Activated CD8-positive, alpha-beta memory T cell treated with anti-CD3 and anti-CD28 coated beads for 48 hours (primary cell): Measurements from ENCODE around the gene HOXA10.

Experiments
- DNase-seq, 3 experiments: peaks; one replicate each; pipeline ENCODE4 v3.0.0-alpha.2; 2020; ENCODE audit warnings: low read depth in 2 of 3, low spot score in 2 of 3

The HOXA10 gene

DNA sequence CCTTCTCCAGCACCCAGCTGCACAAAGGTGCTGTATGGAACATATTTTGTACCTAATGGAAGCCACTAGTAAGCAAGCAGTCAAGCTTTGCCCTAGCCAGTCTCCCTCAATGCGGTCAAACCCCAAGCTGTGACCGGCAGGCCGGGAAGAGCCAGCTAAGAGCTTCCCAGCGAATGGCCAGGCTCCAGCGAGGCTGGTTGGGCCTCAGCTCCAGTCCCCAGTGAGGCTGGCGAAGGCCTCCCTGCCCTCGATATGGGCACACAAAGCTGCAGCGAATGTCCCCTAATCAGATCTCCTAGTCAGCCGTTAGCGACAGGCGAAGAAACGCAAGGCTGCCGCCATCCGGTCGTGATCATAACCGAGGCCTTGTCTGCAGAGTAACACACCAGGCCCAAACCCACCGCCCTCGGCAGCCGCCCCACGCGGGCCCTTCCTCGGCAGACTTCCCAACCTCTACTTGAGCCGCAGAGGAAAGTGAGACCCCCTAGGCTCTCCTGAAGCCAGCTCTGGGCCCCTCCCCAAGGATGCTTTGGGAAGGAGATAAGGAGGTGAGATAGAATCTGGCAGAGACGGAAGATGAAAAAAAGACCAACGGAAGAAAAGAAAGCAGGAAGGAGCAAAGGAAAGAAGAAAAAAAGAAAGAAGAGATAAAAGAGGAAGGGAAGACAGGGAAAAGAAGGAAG lies 5.7 kb downstream of the HOXA10 start:
- no peak for DNase-seq

DNA sequence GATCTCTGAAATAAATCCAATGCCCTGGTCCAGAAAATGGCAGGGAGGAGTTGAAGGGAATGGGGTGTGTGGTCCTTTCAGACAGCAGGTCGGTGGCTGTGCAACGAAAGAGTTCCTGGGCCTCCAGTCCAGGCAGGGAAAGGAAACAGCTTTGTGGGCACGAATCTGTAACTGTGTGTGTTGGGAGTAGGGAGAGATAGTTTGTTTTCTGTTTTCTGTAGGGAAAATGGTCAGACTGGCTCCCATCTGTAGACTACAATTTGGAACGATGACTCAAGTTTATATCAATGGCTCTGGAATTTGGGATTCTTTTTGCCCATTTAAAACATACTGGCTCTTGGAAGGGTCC lies 6.2 kb downstream of the HOXA10 start:
- DNase-seq, result no peak

DNA sequence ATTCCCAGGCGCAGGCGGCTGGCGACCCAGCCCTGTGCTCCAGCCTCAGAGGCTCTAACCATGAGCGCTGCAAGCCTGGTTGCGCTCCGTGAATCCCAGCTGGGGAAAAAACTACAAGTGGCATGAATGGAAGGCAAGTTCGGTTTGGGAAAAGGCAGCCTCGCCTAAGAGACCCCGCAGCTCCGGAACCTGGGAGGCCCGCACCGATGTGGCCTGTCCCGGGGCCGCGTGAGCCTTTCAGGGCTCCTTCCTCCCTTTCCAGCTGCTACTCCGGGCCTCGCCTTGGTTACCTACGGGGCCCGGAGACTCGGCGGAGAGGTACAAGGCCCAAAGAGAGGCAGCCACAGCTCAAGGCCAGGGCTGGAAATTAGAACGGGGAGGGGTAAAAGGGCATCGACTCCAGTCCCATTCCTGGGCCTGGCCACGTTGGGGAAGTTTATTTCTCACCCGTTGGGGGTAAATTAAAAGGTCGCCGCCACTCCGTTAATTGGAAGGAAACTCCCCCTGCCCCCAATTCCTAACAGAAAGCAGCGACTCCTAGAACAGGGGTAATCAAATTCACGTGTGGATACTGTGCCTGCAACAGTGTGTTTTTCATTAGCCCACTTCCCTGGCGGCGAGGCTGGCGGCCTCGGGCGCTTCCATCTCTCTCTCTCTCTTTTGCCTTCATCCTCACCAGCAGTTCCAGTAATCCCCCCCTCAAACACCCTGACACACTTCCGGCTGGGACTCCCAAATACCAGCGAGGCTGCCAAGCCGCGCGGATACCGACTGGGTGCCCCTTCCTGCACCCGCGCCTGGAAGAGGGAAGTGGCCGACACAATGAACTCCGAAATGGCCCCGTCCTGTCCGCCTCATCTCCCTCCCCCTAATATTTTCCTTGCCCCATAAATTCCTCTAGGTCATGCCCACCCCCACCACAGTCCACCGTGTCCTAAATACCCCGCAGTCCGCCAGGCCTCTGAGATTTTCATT lies 7.3 kb downstream of the HOXA10 start:
- no peak for DNase-seq

DNA sequence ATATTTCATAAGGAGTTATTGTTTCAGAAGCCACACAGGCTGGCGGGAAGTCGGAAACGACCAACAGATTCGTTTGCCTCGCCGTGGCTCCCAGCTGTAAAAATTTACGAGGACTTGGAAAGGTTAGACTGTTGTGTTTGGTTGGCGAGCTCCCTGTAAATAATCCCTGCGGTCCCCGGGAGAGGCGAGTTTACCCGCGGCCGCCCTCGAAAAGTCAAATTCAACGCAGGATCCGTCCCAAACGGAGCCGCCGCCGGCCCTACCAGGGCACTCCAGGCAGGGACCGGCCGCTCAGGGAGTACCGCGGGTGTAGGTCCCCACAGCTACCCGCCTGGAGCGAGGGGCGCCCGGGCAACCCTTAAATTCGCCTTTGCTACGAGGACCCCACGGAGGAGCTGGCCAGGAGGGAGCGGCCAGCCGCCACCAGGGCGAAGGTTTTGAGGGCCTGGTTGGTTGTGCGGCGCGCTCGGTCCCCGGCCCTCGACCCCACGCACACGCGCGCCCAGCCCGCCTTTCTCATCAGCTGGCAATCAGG lies 8.1 kb downstream of the HOXA10 start:
- DNase-seq, result no peak

DNA sequence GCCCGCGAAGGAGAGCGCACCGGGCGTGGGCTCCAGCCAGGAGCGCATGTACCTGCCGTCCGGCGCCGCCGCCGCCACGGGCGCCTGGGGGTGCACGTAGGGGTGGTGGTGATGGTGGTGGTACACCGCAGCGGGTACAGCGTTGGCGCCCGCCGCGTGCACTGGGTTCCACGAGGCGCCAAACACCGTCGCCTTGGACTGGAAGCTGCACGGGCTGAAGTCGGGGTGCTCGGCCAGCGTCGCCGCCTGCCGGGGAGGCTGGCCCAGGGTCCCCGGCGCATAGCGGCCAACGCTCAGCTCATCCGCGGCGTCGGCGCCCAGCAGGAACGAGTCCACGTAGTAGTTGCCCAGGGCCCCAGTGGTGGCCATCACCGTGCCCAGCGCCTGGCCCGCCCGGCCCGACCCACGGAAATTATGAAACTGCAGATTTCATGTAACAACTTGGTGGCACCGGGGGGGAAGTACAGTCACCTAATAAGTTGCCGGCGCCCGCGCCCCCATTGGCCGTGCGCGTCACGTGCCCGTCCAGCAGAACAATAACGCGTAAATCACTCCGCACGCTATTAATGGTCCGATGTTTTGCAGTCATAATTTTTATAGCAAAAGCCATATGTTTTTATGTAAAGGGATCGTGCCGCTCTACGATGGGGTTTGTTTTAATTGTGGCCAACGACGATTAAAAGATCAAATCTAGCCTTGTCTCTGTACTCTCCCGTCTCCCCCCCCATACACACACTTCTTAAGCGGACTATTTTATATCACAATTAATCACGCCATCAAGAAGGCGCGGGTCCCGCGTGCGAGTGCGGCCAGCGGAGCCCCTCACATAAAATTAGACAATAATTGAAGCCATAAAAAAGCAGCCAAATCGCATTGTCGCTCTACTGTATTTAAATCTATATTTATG lies 8.8 kb downstream of the HOXA10 start, which contains the start of gene HOXA9:
Gene HOXA9 (minus strand): TSS at position 449 of the 907 bp plus-strand sequence. CDS start 80 bp downstream, at position 369.
- no peak for DNase-seq

DNA sequence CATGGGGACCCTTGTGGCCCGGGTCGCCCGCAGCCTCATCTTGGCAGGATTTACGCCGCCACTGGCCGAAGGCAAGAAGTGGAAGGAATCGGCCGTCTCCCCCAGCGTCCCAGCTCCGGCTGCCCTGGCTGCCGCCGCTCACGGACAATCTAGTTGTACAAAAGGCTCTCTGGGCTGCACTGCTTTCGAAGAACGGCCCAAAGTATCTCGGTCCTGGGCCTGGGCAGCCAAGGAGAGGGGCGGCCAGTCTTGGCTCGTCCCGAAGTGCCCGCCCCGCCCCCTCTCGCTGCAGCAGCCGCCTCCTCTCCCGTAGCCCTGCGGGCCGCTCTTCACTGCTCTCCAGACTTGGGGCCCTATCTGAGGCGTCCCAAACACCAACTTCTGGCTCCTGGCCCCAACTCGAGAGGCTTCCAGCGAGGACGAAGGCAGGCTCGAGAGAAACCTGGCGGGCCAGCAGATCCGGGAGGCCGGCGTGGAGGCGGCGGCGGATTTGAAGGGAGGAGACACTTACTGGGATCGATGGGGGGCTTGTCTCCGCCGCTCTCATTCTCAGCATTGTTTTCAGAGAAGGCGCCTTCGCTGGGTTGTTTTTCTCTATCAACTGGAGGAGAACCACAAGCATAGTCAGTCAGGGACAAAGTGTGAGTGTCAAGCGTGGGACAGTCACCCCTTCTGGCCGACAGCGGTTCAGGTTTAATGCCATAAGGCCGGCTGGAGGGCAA lies 9.6 kb downstream of the HOXA10 start:
- no peak for DNase-seq

DNA sequence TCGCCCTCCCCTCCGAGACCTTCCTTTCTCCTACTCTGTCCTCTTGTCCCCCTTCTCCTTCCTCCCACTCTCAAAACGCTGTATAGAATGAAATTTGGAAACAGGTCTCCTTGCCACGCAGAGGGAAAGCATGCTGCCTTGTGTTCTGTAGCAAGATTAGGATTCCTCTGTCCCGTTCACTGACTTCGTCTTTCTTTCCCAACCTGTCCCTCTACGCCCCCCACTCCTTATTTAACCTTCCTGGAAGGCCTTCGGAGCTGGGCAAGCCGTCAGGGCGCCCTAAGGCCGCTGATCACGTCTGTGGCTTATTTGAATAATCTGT lies 10.1 kb downstream of the HOXA10 start:
- DNase-seq, result no peak

DNA sequence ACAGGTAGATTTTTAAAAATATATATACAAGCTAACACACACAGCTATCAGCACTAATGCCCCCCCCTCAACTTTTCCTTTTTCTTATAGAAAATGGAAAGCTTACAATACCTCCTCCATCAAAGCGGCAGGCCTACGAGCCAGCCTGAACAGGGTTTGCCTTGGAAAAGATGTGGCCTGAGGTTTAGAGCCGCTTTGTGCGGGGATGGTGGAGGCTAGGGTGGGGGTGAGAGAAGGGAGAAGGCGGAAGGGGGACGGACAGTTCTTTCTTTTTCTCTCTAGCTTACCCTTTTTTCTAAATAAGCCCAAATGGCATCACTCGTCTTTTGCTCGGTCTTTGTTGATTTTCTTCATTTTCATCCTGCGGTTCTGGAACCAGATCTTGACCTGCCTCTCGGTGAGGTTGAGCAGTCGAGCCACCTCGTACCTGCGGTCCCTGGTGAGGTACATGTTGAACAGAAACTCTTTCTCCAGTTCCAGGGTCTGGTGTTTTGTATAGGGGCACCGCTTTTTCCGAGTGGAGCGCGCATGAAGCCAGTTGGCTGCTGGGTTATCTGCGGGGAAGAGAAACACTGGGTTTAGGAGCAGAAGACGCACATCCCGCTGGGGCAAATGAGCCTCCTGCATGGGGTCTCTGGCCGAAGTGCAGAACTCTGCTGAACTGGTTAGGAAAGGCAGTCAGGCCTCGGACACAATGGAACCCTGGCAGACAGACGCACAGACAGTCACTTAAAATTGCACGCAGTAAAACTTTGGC lies 10.7 kb downstream of the HOXA10 start:
- no peak for DNase-seq

DNA sequence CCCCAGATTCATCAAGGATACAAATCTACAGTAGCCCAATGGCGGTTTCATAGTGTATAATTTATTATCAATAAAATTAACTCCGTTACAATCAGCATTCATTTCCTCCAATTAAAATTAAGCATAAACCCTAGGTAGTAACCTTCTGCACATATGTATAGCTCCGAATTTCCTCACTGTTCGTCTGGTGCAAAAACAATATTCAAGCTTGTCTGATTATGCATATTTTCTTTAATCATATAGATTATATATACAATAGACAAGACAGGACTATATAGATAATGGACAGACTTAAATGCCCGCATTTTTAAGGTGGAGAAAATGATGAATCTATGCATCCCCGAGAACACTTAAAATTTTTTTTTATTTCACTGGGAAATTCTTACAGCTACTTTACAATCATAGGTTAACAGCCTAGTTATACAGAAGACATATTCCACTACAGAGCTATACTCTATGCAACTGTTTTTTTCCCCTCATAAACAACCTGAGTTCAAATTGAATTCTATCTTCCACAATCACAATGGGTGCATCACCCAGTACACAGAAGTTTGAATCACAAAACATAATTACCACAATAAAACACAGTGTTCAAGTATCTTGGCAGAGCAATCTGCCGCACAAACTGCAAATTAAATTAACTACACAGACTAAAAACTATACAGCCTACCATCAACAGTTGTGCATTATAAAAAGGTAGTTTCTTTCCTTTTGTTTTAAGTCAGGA lies 11.4 kb downstream of the HOXA10 start:
- DNase-seq, result no peak

DNA sequence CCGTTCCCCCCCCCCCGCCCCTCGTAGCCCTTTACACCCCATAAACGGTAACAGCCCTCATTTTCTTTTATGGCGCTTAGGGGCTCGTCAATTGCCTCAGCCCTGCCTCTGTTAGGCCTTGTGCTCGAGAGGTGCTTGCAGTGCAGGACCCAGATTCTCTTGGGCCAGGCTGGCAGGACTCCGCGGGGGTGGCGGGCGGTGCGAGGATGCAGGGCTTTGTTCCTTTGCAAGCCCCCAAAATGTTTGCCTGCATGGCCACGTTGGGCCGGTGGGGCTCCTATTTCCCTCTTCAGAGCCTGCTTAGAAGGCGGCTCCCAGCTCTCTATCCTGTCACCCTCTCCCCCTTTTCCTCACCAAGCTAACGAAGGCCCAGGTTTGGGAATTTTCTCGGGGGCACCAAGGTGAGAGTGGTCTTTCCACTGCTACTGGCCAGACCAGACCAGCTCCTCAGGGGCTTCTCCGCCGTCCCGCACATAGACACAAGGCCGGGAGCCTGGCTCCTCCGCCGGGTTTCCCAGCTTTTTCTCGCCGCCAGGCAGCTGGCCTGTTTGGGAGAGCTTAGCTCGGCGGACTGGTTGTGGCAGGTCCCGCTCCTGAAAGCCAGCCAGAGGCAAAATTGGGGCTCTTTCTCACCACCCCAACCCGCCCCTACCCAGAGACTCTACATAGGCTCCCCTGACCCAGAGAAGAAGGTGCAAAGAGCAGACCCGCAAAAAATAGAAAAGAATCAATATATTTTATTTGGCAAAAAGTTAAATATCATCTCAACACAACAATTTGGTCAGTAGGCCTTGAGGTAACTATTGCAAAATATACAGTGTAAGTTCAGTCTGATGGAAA lies 12.2 kb downstream of the HOXA10 start:
- DNase-seq, result no peak

DNA sequence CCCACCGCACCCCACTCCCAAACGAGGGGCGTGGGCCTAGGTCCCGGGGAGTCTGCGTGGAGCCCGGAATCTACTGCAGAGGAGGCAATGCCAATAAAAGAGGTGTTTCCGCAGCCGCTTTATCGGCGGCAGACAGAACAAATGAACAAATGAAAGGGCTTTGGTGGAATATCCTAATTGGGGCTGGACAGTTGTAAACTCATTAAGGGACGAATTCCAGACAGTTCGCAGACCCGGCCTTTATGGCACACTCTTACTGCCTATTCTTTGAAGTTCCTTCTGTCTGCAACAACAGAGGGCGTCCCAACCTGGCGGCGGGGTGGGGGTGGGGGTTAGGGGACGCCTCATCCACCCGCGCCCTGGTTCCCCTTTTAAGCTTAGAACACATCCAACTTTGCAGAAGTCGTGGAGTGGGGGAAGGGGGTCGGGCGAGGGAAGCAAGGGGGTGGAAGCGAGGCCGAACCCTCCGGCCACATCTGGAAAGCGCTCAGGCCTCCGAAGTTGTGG lies 12.9 kb downstream of the HOXA10 start:
- DNase-seq, result no peak

DNA sequence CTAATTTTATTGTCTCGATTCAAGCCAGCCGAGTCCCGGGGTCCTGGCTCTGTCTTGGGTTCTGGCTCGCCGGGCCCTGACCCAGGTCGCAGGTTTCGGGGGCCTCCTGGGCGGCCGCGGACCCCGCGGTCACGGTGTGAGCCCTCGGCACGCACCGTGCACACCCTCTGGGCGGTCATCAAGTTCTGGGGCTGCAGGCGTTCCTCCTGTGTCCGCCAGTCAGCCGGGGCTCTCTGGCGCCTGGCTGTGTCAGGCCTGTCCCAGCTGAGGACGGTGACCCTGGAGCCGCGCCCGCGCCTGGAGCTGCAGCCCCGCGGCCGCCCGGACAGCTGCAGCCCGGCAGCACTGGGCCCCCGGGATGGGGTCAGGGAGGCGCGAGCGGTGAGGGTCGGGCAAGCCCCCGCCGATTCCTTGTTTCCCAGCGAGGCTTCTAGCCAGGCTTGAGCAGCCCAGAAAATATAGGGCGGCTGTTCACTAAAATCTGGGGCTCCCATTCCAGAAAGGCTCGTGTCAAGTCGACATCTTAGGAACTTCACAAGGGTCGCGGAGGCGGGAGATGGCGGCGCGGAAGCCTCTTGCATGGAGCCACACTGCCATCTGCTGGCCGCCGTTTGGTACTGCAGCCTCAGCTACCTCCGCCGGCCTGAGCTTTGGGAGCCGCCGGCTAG lies 13.4 kb downstream of the HOXA10 start:
- DNase-seq, result peak; percentile 54 to 89 (median 85)

DNA sequence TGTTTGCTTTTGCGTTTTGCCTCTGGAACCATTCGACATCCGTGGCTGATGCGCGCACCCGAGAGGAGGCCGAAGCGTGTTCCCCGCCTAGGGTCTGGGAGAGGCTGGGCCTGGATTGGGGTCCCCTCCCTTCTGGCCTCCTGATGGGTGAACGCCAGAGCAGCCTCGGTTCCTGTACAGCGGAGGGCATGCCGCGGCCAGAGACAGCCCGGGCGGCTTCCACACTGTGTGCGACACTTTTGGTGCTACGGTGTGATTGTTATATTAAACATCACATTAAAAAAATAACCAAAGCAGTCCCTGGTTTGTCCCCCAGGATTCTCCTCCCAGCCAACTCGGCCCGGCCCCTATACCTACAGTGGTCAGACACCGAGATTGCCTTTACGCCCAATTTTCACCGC lies 14.0 kb downstream of the HOXA10 start:
- DNase-seq, result no peak

DNA sequence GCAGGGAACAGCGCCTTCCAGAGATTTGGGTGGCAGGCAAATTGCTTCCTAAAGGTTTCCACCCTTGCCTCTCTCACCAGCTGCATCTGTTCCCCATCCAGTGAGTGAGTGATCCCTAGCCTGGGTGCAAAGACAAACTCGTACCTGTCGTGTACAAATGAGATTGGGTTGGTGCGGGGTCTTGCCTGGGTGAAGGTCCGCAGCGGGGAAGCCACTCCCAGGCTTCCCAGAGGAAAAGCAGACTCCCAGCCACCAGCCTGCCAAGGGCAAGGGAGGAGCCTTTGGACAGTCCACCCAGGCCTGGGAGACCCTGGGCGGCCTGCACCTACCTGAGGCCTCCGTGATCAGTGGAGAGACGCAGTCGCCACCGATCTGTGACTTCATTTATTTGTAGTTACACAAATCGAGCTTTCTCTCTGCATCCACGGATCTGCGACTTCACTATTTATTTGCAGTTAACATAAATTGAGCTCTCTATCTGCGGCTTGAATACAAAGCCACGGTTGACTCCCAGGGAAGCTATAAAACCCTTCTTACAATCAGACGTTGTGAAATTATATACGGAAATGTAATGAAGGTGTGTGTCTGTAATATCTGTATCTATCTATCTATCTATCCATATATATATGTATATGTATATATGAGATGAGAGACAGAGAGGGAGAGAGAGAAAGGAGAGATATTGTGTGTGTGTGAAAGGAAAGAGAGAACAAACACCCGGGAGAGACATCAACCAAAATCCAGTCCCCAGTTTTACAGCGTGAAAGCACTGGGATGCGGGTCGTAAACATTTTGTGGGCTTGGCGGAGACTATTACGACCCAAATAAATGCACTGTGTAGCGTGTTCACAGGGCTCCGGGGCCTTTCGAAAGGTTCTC lies 14.6 kb downstream of the HOXA10 start:
- DNase-seq, result no peak

DNA sequence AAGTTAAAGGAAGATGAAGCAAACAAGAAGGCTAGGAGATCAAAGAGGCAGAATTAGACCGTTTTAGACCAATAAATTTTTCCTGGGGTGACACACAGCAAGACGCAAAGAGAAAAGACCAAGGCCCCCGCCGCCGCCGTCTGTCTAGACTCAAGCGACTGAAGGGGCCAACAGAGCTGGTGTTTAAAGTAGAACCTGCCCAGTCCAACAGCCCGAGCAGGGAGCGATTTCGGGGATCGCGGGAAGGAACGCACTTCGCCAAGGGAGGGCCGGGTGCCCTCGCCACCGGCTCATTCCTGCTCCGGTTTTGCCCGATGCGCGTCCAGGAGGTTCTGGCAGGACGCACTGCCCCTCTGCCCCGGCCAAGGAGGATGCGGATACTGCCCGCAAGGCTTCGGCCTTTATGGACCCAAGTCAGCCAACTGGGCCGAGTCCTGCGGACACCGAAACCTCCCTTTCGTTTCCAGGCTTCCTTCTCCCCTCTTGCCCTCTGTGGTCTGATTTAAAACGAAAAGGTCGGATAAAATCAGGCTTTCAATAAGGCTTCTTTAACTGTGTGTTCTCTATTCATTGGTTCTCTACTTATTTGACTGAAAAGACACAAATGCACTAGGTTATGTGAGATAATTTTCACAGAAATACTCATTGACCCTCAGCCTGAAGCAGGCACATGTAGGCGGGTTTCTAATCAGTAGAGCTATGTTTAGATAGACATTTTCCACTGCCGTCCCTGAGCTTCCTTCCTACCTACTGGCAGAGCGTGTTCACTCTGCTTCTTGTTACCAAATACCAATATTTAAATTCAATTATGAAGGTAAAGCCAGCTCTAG lies 15.5 kb downstream of the HOXA10 start:
- no peak for DNase-seq
